GM18867 (cell line): ENCODE measurements around the gene CDX1.
"Not testable (repeated sequence)": the region's sequence is repeated elsewhere in the genome, so short reads cannot be mapped to it uniquely, and the experiment has no call there.

Source experiments
- ATAC-seq: cut with Tn5 transposase; IDR thresholded peaks from one replicate; pipeline ENCODE4 v1.9.1; 2021; ENCODE audit warnings: mild to moderate bottlenecking, moderate library complexity; ENCODE audit not compliant: unreplicated experiment

Gene CDX1

GRCh38 chr5:150223474-150223873, 56.9 kb downstream of the CDX1 start:
- ATAC-seq, result no peak

DNA sequence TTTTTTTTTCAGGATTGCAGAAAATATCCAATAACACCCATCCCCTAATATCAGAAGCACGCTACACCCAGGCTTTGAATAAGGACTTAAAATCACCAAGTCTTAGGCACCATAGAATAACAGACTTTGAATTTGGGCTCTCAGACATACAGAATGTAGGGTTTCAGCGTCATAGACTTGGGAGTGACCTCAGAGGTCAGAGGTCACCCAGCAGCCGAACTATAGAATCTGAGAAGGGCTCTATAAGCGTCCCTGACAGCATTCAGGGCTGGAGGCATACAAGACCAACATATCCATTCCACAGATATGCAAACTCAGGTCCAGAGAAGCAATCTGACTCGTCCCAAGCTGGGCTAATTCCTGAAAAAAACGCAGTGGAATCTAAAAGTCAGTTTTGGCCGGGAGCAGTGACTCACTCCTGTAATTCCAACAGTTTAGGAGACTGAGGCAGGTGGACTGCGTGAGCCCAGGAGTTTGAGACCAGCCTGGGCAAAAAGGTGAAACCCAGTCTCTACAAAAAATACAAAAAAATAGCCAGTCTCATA, 58.0 kb downstream of the CDX1 start:
- no peak for ATAC-seq

DNA sequence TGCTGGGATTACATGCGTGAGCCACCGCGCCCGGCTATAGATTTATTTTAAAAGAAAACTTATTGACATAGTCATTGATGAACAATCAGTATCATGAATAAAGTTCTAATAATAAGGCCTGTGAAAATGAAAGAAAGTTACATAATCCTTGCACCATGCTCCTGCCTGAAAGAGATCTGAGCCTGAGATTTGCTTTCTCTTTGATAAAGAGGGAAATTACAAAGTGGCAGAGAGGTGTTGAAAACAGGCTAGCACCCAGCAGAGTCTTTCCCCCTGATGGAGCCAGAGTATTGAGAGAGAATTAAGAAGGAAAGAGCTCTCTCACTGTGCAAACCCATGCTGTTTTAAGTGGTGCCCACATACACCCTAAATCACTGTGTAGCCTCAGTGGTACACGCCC, 60.5 kb downstream of the CDX1 start:
- no peak for ATAC-seq

DNA sequence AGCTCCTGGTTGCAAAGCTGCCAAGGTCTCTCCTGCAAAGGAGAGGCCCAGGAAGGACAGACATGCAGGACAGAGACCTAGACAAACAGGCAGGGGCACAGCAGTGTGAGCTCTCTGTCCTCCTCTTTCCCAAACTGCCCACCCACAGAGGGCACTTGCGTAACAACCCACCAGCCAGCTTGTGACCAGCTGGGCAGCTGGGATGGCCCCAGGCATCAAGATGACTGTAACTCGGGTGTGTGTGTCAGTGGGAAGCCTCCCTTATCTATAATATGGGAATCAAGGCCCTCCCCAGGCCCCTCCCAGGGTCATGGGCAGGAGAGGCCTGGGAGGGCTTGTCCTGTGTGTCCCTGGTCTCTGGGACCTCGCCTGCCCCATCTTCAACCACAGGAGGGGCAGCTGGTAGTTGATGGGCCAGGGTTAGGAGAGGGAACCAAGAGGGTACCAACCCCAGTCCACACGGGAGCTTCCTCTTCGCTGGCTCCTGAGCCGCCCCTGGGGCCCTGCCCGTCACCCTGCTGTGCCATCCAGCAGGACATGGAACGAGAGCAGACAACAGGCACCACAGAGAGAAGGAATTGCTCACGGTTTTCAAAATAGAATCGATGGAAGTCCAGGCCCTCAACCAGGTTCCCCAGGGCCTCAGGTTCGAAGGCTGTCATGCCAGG, 61.2 kb downstream of the CDX1 start:
- ATAC-seq, result no peak

DNA sequence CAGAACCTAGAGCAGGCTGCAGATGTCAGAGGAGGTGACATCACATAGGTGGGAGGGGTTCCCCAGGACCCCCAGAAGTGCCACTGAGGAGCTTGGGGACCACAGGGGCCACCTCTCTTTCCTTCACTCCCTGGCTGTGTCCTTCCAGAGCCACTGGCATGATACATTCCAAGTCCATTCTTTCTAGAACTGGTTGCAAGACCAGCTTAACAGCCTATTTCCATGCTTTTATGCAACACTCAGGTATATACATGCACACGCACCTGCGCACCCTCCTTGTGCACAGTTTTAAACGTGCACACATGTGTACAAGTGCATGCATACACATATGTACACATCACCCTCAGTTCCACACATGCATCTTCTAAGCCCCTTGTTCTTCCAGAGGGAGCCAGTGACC, 63.0 kb downstream of the CDX1 start:
- no peak for ATAC-seq

DNA sequence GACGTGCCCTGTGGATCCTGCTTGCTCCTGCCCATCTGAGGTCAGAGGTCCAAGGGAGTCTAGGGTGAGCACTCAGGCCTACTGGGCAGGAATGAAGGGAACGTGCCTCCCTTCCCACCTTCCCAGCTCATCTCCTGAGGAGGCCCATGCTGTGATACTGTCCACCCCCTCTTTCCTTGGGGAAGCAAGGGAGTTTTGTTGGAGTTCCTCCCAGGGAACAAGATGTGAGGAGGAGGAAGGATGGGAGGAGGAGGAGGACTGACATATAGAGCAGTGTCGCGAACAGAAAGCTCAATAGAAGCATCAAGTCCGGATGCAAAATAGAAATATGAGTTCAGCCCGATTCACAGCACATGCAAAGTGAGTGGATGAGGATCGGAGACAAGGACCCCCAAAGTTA, 64.3 kb downstream of the CDX1 start:
- ATAC-seq, result no peak

- not testable (repeated sequence) for ATAC-seq
These were observed 67.1 kb downstream of the CDX1 start for GRCh38 chr5:150233706-150234105.
